Hematopoietic multipotent progenitor cell treated with erythropoietin and hydrocortisone succinate and interleukin-3 and kit ligand, for 17 days (in vitro differentiated cells): ENCODE results near the gene RPAIN.

Source experiments
- DNase-seq: peaks from one replicate; pipeline ENCODE4 v3.0.0-alpha.2; 2015; ENCODE audit warnings: low spot score

Gene RPAIN, protein sequence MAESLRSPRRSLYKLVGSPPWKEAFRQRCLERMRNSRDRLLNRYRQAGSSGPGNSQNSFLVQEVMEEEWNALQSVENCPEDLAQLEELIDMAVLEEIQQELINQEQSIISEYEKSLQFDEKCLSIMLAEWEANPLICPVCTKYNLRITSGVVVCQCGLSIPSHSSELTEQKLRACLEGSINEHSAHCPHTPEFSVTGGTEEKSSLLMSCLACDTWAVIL

DNA sequence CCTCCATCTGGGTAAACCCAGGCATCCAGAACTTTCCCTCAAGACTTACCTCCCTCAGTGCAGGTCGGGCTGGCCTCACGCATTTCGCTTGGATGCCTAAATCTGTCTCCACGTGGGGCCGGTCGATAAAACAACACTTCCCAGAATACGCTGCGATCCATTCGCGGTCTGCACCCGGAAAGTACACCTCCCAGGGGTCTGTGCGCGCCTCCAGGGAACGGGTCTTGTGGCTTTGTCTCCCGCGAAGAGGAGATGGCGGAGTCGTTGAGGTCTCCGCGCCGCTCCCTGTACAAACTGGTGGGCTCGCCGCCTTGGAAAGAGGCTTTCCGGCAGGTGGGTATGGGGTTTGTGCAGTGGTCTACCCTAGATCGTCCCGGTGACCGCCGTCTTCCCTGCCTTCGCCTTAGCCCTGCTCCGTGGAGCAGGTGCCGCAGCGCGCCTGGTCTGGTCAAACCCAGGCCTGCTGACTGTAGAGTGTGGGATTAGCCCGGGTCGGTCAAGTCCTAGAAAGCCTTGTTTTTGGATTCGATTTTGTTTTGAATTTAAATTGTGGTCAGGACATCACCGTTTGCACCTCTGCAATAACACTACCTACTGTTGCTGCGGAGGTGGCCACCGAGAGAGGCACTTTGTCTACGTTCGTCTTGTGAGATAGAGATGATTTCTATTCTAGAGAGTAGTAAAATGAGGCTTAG lies at the start of gene RPAIN:
Gene RPAIN, plus strand, starts transcription at position 224 of the 695 bp plus-strand sequence. Its CDS starts 29 bp downstream, at position 253.
- DNase-seq: peak; percentile 48

DNA sequence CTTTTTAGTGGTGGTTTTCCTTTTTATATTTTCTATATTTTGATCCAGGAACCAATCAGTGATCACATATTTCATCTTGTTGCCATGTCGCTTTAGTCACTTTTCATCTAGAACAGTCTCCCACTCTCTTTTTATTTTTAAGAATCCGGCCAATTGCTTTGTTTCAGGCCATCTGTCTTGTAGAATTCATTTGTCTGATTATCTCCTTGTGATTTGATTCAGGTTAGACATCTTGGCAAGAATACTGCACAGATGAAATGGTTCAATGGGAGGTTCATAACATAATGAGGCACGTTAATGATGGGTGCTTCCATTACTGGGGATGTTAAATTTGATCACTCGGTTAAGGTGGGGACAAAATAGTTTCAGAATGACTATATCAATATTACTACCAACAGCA lies 49.6 kb upstream of the RPAIN start:
- no peak for DNase-seq

DNA sequence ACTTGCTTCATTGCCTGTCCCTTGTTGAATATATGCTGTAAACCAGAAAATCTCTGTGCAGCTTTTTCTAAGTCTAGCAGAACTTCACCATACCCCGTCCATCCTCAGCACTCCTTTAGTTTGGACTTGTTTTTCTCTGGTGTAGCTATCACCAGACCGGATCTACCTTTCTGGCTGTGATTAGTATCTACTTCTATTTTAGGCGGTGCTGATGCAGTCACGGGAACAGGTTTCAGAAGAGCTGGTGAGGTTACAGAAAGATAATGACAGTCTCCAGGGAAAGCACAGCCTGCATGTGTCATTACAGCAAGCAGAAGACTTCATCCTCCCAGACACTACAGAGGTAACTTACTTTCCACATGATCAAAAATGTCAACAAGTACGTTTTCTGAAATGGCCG lies 46.9 kb upstream of the RPAIN start:
- no peak for DNase-seq

DNA sequence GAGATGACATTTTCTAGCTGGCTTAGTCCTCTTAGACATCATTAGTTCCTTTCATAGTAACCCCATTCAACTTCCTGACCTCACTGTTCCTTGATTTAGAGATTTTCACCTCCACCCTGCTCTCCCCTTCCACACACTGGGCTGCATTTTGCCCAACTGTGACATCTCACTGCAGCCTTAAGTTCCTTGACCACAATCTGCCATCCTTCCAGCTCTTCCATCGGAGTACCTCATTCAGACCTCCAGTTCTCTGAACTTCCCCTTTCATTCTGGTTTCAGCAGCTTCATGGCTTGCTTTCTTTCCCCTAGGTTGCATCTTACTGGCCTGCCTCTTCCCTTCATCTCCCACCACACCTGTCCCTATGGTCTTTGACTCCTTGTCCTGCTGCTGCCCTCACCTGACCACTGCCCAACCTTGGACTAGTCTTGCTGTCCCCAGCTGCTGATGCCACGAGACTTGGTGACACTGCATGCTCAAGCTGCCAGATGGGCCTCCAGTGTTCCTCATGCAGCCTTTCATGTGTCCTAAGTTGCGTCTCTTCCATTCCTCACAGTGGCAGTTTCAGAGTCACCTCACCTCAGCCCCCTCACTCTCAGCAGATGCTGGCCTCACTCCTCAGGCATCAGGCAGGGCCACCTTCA lies 41.3 kb upstream of the RPAIN start:
- DNase-seq: no peak

DNA sequence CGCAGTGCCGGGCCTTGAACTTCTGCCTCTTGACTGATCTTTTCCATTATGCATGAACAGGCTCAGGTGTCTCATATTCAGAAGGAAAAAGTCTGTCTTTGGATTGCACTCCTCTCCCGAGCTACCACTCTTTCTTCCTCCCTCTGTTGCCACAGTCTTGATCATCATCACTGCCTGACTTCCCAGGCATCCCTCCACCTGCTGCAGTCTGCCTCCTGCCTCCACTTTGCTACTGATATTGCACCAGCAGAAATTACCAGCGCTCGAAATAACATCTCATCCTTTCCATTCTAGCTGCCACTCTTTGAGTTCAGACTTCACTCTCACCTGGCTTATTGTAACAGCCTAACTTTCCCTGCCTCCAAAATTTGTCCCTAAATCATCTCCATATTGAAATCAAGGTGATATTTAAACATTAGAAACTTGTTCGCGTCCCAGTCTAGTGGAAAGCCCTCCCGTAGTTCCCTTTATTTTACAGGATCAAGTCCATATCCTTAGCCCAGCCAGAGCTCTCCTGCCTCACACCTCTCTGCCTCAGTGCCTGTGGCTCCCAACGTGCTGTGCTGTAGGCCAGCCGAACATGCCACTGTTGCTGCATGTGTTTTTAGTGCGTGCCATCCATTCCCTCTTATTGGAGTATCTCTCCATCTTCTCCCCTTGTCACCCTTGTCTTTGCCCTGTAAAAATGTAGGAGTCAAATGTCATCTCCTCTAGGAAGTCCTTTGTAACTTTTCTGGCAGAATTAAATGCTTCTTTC lies 40.5 kb upstream of the RPAIN start:
- DNase-seq: no peak

DNA sequence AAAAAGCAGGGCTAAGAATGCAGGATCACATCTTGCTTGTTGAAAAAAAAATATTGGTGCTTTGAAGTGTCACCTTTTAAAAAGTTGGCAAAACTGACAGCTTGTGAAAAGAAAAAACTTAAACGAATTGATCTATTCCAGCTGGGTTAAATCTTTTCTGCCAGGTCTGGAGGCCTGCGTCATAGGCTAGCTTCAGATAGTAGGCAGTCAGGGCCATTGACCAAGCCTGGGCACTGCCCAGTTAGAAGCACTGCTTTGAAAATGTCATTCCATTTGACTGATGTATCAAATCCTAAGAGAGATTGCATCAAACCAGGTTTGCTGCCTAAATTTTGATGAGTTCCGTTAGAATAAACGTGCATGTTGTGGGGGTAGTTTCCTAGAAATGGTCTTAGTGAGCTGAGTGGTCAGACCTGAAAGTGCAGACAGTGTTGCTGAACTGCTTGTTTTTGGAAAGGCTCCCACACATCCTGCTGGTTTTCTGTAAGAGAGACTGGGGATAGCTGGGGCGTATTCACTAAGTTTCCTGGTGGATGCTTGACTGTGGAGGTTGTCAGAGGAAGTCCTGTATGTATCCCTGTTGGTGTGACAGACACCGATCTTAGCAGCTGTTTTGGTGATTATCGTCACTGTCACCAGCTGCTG lies 39.4 kb upstream of the RPAIN start:
- DNase-seq: no peak

DNA sequence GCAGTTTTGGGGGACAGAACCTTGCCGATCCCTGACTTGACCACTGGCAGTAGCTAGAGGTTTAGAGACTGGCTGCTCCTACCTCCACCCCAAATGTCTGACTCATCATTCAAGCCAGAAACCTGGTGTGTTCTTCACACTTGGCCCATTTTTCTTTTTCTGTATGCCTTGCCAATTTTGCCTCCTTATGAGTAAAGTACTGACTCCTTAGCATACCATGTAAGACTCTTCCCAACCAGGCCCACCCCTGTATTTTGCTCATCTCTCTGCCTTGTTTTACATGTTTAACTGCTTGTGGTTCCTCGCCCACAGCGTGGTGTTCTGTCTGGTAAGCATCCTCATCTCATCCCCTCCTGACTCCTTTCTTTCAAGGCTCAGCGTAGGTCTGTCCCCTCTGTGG lies 38.4 kb upstream of the RPAIN start:
- no peak for DNase-seq

DNA sequence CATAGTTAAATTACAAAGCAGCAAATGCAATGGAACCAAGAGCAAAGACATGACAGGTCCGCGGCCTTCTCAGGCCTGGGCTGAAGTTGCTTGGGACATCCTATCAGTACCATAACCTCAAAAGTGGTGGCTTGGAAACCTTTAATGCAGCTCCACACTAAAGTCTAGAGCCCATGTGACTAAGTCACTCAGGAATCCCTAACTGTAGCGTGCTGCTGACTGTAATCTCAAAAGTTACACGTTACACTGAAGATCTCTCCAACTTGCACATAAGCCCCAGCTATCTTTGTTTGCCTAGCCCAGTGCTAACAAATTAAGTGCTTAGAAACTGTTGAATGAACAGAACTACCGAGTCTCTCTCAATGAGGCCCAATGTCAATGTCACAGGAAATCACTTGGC lies 28.3 kb upstream of the RPAIN start:
- DNase-seq: no peak

DNA sequence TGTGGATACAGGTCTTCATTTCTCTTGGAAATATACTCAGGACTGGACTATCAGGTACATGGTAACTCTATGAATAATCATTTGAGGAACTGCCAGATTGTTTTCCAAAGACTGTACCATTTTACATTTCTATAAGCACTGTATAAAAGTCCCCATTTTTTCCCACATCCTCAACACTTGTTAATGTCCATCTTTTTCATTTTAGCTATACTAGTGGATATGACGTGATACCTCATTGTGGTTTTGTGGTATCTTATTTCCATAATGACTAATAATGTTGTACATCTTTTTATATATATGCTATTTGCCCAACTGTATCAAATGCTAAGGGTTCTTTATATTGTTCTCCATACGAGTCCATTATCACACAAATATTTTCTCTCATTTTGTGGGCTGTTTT lies 23.4 kb upstream of the RPAIN start:
- no peak for DNase-seq

DNA sequence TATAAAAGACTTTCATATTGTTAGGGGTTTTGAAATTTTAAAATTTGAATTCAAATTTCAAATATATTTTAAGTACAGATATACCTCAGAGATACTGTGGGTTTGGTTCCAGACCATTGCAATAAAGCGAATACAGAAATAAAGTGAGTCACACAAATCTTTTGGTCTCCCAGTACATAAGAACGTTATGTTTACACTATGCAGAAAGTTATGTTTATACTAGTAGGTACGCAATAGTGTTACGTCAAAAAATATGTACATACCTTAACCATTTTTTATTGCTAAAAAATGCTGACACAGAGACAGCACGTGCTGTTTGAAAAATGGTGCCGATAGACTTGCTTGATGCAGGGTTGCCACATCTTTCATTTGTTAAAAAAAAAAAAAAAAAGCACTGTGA lies 20.2 kb upstream of the RPAIN start:
- no peak for DNase-seq

DNA sequence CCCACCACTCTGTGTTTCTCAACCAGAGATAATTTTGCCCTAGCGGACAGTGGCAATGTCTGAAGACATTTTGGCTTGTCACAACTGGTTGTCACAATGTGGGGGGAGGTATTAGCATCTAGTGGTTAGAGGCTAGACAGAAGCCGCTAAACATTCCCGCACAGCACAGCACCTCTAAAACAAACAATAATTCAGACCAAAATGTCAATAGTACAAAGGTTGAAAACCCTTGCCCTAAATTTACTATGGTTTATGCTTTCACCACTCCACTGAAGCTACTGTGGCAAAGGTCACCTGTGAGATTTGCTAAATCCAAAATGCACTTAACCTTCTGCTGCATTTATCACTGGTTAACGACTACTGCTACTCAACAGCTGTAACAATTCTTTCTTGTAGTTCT lies 14.6 kb upstream of the RPAIN start:
- no peak for DNase-seq

DNA sequence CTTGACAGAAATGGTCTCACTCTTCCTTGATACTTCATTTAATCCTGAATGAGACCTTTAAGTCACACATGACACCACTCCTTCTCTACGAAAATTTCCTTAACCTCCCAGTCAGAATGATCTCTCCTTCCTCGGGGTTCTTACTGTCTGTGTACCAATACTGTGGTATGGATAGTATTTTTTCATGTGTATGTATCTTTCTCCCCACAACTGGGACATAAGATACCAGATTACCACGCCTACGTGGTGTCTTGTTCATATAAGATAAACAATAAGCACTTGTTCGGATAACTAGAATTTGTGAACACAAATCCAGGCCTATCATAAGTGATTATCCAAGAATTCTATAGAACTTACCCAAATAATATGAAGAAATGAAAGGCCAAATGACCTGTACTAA lies 11.8 kb upstream of the RPAIN start:
- DNase-seq: peak; percentile 48

DNA sequence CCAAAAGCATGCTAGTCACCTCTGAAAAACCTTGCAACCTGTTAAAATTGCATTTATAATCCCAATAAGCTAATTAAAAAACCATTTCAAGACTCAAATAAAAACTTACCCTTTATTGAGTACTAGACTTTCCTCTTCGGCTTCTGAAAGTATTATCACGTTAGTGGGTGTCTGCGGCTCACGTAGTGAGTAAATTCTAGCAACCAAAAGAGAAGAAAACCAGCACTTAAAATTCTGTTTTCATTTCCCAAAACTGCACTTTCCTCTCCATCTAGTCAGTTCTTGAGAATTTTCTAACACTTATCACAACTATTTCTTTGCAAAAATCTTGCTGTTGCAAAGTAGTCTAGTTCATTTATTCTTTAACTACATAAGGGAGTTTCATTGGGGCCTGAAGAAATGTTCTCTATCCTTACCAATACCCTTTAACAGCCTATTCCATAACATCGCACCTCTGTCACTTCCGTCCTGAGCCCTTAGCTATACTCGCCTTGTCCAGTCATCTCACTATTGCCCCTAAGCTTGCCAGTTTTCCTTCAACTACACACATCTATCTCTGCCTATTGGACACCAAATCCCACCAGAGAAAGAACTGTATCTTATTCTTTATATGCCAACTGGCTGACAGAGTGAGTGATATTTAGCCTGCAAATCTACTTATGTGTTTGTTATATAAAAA lies 9.2 kb upstream of the RPAIN start:
- DNase-seq: no peak

DNA sequence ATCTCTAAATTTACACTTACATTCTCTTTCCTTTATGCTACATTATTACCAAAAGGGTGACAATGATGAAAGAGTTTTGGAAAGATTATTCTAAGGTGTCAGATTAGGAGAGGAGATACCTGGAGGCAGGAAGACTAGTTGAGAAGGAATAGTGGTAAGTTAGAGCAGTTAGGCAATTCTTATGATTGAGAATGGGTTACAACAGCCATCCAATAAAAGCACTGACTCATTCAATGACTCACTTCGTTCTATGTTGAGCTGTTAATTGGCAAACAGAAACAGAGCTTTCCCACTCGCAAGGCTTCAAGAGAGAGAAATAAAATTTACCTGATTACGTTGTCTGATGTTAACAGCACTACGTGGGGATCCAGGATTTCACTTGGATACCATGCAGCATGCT lies 6.3 kb upstream of the RPAIN start:
- peak; percentile 74 for DNase-seq

DNA sequence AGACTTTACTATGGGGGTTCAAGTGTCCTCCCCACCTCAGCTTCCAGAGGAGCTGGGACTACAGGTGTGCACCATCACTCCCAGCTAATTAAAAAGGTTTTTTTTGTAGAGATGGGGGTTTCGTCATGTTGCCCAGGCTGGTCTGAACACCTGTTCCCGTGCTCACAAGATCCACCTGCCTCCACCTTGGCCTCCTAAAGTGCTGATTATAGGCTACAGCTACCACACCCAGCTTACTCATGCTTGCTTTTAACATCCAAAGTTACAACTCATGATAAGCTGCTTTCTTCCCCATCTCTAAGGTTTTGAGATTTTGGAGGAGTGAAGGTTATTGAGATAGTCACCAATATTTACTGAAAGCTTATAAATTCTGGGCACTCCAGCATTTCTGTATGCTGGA lies 3.1 kb upstream of the RPAIN start:
- peak; percentile 75 for DNase-seq

DNA sequence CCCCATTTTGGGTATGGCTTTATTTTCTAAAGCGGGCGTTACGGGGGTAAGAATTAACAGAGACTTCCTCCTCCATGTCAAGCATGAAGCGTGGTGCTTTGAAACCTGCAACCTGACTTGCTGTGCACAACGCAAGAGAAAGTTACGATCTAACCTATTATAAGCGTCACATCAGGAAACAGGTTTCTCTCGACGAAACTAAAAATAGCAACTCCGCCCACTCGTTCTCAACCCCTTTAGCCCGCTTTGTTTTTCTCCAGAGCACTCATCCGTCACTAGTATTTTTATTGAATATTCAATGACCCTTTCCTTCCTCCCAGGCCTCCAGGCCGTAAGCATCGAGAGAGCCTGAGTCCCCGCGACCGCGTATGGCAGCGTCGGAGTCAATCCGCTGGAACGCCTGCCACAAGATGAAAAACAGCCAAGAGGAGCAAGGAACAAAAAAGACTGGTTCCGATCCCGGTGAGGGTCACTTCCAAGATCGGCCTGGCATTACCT lies 1.1 kb upstream of the RPAIN start:
- DNase-seq: peak; percentile 67

DNA sequence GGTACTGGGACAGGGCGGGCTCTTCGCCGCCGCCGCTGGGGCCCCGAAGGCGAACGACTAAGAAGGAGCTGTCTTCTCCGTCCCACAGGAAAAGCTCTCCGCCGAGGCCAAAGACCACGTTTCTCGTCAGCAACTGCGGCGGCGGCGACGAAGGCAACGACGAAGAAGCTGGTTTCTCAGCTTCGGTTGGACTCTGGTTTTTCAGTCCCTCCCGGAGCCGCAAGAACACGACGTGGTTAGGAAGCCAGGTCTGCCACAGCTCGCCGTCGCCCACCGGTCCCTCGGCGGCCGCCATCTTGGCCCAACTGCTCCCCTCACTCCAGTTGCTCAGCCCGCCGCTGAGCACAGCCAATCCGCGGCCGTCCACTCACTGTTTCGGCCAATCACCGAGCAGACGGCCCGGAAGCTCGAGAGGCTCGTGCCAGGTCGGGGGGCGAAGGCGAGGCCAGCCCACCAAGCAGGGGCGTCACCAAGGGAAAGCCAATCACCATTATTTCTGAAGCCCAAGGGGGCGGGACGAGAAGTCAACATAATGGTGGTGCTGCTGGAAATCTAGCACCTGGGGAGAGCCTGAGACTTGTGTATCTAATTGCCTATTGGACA lies 525 bp upstream of the RPAIN start, which contains the start of gene NUP88:
Gene NUP88, minus strand, starts transcription at position 307 of the 603 bp plus-strand sequence. Its CDS starts 12 bp downstream, at position 295.
- DNase-seq: peak; percentile 93

DNA sequence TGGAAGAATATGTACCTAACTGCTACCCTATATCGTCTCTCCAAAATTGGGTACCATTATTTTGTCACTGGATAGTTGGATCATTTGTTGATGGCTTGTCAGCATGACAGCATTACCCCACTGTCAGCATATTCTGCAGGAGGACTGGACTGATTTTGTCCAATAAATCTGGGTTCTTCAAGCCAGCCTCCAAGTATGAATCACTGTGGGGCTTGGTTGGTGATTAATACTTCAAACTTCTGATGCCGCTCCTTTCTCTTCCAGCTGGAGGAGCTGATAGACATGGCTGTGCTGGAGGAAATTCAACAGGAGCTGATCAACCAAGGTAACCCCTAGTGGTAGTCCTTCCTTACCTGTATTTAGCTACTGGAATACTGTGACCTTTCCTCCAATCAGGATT lies 2.5 kb downstream of the RPAIN start:
- peak; percentile 53 for DNase-seq

DNA sequence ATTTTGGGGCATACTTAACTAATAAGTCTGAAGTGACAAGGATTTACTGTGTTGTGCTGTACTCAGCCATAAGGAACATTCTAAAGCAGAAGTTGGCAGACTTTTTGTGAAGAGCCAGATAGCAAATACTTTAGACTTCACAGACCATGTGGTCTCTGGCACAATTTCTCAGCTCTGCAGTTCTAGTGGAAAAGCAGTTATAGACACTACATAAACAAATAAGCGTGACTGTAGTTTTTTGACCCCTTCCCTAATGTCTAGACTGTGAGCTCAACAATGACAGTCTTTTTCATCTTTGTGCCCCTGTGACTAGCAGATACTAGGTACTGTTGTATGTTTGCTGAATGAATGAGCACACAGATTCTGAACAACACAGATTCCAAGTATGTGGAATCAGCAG lies 4.9 kb downstream of the RPAIN start:
- DNase-seq: no peak

DNA sequence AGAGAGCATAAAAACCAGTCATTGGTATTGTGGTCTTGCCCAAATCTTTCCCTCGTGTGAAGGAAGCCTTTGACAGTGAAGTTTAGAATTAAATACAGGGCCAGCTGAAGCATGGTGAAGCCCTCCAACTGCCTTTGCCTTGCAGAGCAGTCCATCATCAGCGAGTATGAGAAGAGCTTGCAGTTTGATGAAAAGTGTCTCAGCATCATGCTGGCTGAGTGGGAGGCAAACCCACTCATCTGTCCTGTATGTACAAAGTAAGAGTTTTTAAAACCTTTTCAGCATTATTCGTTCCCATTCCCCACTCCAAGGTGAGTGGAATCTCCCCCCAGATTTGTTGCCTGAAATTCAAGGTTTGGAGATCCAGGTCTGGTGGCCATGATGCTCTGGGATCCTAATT lies 5.8 kb downstream of the RPAIN start:
- no peak for DNase-seq
